NK-92 (cell line): ENCODE measurements around the gene HSD17B12.

Source experiments
- DNase-seq: peaks from one replicate; lab custom pipeline; 2025; ENCODE audit not compliant: unreplicated experiment; lab: John Stamatoyannopoulos, UW

HSD17B12 gene

DNA sequence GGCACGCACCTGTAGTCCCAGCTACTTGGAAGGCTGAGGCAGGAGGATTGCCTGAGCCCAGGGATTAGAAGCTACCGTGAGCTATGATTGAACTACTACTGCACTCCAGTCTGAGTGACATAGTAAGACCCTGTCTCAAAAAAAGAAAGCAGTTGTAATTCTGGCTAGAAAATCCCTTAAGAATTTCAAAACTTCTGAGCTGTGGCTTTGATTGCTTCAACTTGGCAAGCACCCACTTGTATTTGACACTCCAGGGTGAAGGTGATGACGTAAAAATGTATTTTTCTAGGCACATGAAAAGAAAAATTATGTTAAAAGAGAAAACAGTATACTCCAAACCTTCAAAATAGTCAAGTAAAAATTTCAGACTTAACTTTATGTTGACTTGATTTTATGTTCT, 176.5 kb downstream of the HSD17B12 start:
- no peak for DNase-seq

DNA sequence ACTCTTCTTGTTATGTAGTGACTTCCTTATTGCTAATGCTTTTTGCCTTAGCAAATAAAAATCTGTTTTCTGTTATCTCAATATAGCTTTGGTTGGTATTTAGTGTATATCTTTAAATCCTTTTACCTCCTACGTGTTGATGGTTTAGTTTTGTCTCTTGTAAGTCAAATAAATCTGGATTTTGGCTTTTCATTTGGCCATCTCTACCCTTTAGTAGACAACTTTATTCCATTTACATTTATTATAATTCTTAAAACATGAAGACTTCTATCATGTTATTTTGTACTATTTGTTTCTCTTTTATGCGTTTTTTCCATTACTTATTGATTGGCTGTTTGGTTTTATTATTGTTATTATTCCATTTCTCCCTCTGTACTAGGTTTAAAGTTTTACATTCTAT, 180.6 kb downstream of the HSD17B12 start:
- DNase-seq: no peak

GRCh38 chr11:43866520-43866919, 186.0 kb downstream of the HSD17B12 start:
- no peak for DNase-seq

- DNase-seq: no peak
Observed at GRCh38 chr11:43866969-43867368, 186.4 kb downstream of the HSD17B12 start.

- no peak for DNase-seq
Observed at GRCh38 chr11:43868852-43869567, 188.5 kb downstream of the HSD17B12 start.

DNA sequence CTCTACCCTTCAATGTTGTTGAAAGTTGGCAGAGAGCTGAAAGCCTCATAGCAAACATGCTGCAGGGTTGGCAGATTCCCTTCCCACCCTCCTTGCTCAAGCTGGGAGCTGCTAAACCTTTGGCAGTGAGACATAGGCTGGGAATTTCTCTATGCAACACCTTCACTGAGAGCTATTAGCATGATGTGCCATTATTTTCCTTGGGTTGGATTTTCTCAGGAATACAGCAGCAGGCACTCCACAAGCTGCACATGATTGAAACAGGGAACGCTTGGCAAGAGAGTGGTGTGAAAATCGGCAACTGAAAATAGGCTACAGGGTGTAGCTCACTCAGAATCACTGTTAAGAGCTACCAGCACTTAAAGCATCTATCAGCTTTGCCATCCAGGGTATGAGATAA, 190.5 kb downstream of the HSD17B12 start:
- no peak for DNase-seq

DNA sequence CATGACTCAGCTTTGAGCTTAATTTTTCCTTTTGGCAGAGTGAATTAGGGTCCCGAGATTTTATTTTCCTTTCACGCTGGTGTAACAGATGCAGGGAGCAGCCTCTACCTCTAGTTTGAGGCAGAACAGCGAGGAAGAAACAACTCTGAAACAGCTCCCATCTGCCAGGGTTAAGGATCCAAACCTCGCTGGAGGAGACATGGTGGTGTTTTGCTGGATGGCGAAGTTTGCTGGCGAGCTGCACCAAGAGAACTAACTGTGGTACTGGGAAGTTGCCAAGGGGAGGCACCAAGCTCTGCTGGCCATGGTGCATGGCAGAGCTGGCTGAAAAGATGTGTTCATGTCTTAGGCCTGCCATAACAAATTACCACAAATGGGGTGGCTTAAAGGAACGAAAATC, 192.5 kb downstream of the HSD17B12 start:
- no peak for DNase-seq

- no peak for DNase-seq
Observed at GRCh38 chr11:43874078-43874477, 193.5 kb downstream of the HSD17B12 start.

GRCh38 chr11:43874738-43875137, 194.2 kb downstream of the HSD17B12 start:
- DNase-seq: no peak

GRCh38 chr11:43879789-43880639, 199.5 kb downstream of the HSD17B12 start:
- DNase-seq: no peak

DNA sequence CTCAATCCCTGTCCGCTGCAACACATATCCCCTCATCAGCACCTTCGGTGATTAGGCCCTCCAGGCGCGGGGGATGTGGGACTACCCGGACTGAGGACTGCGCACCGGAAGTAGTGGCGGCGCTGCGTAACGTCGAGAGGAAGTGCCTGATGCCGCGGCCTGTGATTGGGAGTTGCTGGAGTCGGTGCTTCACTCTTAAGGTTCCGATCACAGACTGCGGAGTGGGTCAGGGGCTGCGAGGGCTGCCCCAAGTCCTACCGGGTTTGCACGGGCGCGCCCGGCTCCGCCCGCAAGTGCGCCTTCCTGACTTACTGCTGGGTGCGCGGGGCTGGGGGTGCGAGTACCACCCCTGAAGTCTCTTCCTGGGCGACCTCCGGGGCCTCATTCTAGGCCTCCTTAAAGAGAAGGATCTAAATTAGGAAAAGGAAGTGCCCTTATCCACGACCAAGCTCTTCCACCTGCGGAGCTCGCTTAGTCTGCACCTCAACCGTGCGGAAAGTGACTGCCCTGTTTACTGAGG, 200.2 kb downstream of the HSD17B12 start, which contains the start of gene ALKBH3:
Gene ALKBH3, plus strand, starts transcription at position 192 of the 520 bp plus-strand sequence. CDS start 1,822 bp downstream, outside the sequence.
- DNase-seq: peak; percentile 22

DNA sequence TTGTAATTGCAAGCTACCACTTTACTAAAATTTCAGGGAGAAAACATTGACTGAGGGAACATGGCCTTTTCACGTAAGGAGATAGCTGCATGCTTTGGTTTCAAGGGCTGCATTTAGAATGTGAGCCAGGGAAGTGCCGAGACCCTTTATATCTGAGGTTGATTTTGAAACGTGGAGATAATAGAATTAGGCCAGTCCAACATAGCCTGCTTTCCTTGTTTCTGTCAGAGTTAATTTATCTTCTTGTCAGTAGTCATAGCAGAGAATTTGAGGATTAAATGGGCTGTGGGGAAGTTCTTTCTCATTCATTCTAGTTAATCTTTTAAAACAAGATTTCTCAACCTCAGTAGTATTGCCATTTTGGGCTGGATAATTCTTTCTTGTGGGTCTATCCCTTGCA, 212.3 kb downstream of the HSD17B12 start:
- DNase-seq: no peak

DNA sequence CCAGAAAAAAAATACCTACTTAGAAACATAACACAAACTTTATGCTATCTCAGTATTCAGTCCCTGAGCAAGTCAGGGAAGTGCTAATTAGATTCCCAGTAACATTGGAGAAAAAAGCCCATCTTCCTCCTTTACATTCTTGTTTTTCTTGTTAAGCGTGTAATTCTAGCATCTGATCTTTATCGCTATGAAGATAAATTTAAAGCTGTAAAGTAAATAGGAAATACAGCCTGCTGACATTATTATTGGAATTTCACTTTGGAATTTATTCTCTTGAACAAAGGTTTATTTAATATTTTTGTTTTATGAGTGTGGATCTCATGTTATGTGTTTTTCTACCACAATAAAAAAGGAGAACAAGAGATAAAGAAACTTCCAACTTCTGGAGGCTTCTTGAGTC, 214.0 kb downstream of the HSD17B12 start:
- DNase-seq: no peak

DNA sequence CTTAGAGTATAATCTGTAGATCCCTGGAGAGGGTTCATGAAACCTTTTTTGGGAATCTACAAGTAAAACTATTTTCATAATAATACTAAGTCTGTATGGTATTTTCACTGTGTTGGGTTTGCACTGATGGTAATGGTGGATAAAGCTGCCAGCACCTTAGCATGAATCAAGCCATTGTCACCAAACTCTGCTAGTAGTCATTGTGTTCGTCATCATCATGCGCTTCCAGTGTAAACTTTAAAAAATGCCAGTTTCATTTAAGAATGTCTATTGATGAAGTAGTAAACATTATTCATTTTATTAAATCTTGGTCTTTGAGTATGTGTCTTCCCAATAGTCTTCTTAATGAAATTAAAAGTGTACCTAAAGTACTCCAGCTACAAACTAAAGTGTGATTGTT, 215.1 kb downstream of the HSD17B12 start:
- no peak for DNase-seq

- no peak for DNase-seq
Observed at GRCh38 chr11:43898574-43898973, 218.0 kb downstream of the HSD17B12 start.

DNA sequence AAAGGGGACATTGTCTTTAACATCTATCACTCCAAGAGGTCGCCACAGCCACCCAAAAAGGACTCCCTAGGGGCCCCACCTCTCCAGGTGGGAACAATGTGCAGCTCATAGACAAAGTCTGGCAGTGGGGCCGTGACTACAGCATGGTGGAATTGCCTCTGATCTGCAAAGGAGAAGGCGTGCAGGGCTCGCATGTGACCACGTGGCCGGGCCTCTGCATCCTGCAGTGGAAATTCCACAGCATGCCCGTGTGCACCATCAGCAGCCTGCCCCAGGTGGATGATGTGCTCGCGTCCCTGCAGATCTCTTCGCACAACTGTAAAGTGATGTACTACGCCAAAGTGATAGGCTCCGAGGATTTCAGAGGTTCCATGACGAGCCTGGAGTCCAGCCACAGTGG, 218.6 kb downstream of the HSD17B12 start:
- no peak for DNase-seq

DNA sequence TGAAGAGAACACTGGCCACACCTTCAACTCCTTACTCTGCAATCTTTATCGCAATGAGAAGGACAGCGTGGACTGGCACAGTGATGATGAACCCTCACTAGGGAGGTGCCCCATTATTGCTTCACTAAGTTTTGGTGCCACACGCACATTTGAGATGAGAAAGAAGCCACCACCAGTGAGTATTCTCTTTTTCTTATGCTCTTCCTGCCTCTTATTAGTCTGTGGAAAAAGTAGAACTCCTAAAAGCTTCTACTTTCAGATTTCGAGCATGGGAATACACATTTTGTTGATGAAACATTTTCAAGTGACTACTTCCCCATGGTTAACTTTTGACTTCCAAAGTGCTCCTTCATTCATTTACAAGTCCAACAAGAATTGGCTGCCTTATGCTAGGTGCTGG, 221.0 kb downstream of the HSD17B12 start:
- no peak for DNase-seq

DNA sequence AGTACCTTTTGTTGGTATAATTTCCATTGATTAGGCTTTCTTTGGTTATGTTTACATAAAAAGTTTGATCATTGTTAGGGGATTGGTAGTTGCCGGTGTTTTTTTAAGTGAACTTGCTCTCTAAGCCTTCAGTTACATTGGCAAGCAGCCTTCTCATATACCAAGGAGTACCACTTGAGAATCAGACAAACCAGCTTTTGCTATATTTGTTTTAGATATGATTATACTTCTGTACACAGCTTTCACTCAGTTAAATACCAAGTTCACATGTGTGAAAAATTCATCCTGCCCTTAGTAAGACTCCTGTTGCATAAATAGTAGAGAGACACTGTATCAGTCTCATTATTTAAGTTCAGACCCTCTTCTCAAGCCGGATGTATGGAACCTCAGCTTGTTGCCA, 222.5 kb downstream of the HSD17B12 start:
- DNase-seq: no peak

DNA sequence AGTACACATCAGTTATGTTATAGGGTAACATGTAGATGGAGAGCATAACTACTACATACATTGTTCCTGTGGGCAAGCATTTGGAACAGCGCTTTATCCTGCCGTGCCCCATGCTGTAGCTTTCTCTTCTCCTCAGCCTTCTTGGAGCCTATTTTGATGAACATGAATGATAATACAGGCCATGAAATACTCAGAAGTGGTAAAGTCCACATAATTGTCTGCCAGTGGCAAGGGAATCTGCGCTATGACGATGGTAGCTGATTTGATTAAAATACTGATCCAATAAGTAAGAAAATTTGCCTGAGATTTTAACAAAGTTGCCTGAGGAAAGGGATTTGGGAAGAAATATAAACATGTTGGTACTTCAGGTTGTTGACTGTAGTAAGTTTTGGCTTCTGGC, 223.4 kb downstream of the HSD17B12 start:
- DNase-seq: no peak

GRCh38 chr11:43904742-43905535, 224.4 kb downstream of the HSD17B12 start:
- no peak for DNase-seq

GRCh38 chr11:43905813-43906241, 225.3 kb downstream of the HSD17B12 start:
- DNase-seq: no peak
